ENCODE measurements around the gene NLRP6.
"Not testable (repeated sequence)": the region's sequence is repeated elsewhere in the genome, so short reads cannot be mapped to it uniquely, and the experiment has no call there.

- TF ChIP-seq CTCF (IDR thresholded peaks at IDR 0.05); RAD21 (conservative IDR thresholded peaks at IDR 0.05 in 1 of 2, IDR thresholded peaks at IDR 0.05 in 1 of 2); POLR2AphosphoS2 (conservative IDR thresholded peaks at IDR 0.05; ENCODE audit: low read length); ZSCAN20 (CRISPR knock-in tag; IDR thresholded peaks at IDR 0.05); NPAS2 (CRISPR knock-in tag; IDR thresholded peaks at IDR 0.05; ENCODE audit: borderline replicate concordance); POLR2A (IDR thresholded peaks at IDR 0.05; ENCODE audit: low read length); GATA3 (IDR thresholded peaks at IDR 0.05; ENCODE audit: borderline replicate concordance); E2F6 (IDR thresholded peaks at IDR 0.05; ENCODE audit: borderline replicate concordance, low read depth); EHMT2 (IDR thresholded peaks at IDR 0.05; ENCODE audit: low read depth); NFE2L2 (conservative IDR thresholded peaks at IDR 0.05; ENCODE audit: low read length): not testable (repeated sequence)
These were observed 36.3 kb downstream of the NLRP6 start for GRCh38 chr11:314554-314875.

All from A549 (cell line).